ENCODE measurements around the gene GRM4. TPM values are rescaled to one million over a fixed set of nuclear protein-coding genes. Genes with fewer than 3 reads are reported as not detected.

The GRM4 gene
- total and polyA plus RNA-seq, 10 of the 15 experiments (the other 5 are each of a cell fraction or from before 2014, with no cell fraction given), result 0.01 to 0.31 (median 0.05) TPM; not detected in 2

- Histone ChIP-seq H3K4me2 (ENCODE audit: control insufficient read depth, insufficient read depth) (no peak overlapping the region), H3K9me3 (replicated peaks; ENCODE audit: control insufficient read depth, insufficient read depth, low read length) (no peaks in the 10 kb centered on the region), H2AFZ (ENCODE audit: control insufficient read depth, low read depth, low read length) (no peak overlapping the region), H3K4me3 (no peak overlapping the region), H3K9ac (ENCODE audit: control insufficient read depth, insufficient read depth, low read length) (no peak overlapping the region), H3K4me1 (ENCODE audit: control insufficient read depth, insufficient read depth, low read length) (no peaks in the 10 kb centered on the region), H4K20me1 (ENCODE audit: control insufficient read depth, insufficient read depth) (no peaks in the 10 kb centered on the region), H3K36me3 (ENCODE audit: control insufficient read depth in 2 of 2, insufficient read depth in 2 of 2, low read length in 1 of 2) (no peaks in the 10 kb centered on the region), H3K27ac (ENCODE audit: control insufficient read depth, insufficient read depth) (no peak overlapping the region), H3K79me2 (ENCODE audit: control insufficient read depth, insufficient read depth, low read length) (no peaks in the 10 kb centered on the region), H3K27me3 (replicated peaks in 1 of 2; ENCODE audit: control insufficient read depth in 2 of 2, insufficient read depth in 2 of 2, low read length in 1 of 2) (peaks cover 0 to 1% of the 10 kb centered on the region in 2 experiments; a peak in 1 of 4 replicates)
- ATAC-seq (no peak), DNase-seq (ENCODE audit: low read depth, low spot score) (no peak), FAIRE-seq (no peak)
- ChIA-PET RAD21 (ENCODE audit: unreplicated experiment) (no interaction called here), SMC1A (ENCODE audit: uncharacterized antibody, unreplicated experiment) (no interaction called here), CTCF (no interaction called here), POLR2A (no interaction called here)
- in situ Hi-C loops (cut with MboI) (no loop called here), intact Hi-C loops (cut with micrococcal nuclease; ENCODE audit: unreplicated experiment) (no loop called here)
- TF ChIP-seq ZSCAN29 (IDR thresholded peaks at IDR 0.05) (no peak), ELK1 (IDR thresholded peaks at IDR 0.05; ENCODE audit: low read depth, low read length) (no peak), JUND (IDR thresholded peaks at IDR 0.05; ENCODE audit: low read depth, low read length) (no peak), SREBF2 (IDR thresholded peaks at IDR 0.05; ENCODE audit: low read length) (no peak), POLR2A (IDR thresholded peaks at IDR 0.05; ENCODE audit: low read depth, low read length) (no peak), EED (IDR thresholded peaks at IDR 0.05; ENCODE audit: low read depth) (no peak), PKNOX1 (IDR thresholded peaks at IDR 0.05) (no peak), KDM1A (IDR thresholded peaks at IDR 0.05; ENCODE audit: borderline replicate concordance) (no peak), TCF7 (IDR thresholded peaks at IDR 0.05; ENCODE audit: borderline replicate concordance) (no peak), BRCA1 (IDR thresholded peaks at IDR 0.05; ENCODE audit: low read depth, low read length) (no peak), RAD21 (IDR thresholded peaks at IDR 0.05; ENCODE audit: insufficient read depth, low read depth, low read length) (no peak), ATF3 (IDR thresholded peaks at IDR 0.05; ENCODE audit: borderline replicate concordance, extremely low read depth, low read depth, low read length) (no peak), USF2 (IDR thresholded peaks at IDR 0.05; ENCODE audit: borderline replicate concordance, low read depth, low read length) (no peak)
- 6% methylated on average over 7 of the region's 7 CpGs for WGBS (ENCODE audit: insufficient coverage, insufficient replicate concordance, low lambda C conversion rate, missing lambda C conversion rate)
- BruUV-seq (replicated peaks), result no TSS peak
These were observed 126.8 kb downstream of the GRM4 start for GRCh38 chr6:34018961-34019606.

Data from GM12878 (cell line).